OCI-LY7 (cell line): Measurements from ENCODE around the gene SYT7.

Experiments used
- EZH2phosphoT487 ChIP-seq: fragments of 200-600 bp; sonication (generic); IDR thresholded peaks from 2 replicates; pipeline ENCODE4 v1.6.1; 2018; ENCODE audit warnings: low read depth, borderline replicate concordance, mild to moderate bottlenecking, mixed run types, antibody characterized with exemption, low read length, moderate library complexity, mixed read lengths
- TF ChIP-seq, protein P1 (sequence below): fragments of 200-600 bp; sonication (generic); conservative IDR thresholded peaks from 2 replicates; pipeline ENCODE4 v1.5.1; 2014; ENCODE audit warnings: mild to moderate bottlenecking, antibody characterized with exemption, low read length, moderate library complexity, mixed read lengths

DNA sequence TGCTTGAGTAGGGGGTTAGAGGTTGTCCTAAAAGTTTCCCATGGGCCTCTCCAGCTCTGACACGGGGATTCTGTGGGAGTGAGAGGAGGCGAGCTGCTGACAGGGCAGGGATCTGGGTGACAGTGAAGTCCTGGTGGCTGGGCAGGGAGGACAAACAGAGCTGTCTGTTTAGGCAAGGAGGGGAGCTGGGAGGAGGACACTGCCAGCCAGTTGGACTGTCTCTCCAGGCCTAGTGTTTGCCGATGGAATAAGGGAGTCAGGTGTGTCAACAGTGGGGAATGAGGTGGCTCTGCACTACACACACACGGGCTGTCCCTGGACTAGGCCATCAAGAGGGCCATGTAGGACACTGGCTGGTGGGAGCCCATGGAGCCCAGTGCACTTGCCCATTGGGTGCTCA, 20.6 kb upstream of the SYT7 start:
- TF ChIP-seq, protein P1, sequence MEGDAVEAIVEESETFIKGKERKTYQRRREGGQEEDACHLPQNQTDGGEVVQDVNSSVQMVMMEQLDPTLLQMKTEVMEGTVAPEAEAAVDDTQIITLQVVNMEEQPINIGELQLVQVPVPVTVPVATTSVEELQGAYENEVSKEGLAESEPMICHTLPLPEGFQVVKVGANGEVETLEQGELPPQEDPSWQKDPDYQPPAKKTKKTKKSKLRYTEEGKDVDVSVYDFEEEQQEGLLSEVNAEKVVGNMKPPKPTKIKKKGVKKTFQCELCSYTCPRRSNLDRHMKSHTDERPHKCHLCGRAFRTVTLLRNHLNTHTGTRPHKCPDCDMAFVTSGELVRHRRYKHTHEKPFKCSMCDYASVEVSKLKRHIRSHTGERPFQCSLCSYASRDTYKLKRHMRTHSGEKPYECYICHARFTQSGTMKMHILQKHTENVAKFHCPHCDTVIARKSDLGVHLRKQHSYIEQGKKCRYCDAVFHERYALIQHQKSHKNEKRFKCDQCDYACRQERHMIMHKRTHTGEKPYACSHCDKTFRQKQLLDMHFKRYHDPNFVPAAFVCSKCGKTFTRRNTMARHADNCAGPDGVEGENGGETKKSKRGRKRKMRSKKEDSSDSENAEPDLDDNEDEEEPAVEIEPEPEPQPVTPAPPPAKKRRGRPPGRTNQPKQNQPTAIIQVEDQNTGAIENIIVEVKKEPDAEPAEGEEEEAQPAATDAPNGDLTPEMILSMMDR: no peak
- TF ChIP-seq EZH2phosphoT487: no peak
